ENCODE measurements around the gene PTGES.
"Not testable (repeated sequence)": the region's sequence is repeated elsewhere in the genome, so short reads cannot be mapped to it uniquely, and the experiment has no call there.

PTGES gene

DNA sequence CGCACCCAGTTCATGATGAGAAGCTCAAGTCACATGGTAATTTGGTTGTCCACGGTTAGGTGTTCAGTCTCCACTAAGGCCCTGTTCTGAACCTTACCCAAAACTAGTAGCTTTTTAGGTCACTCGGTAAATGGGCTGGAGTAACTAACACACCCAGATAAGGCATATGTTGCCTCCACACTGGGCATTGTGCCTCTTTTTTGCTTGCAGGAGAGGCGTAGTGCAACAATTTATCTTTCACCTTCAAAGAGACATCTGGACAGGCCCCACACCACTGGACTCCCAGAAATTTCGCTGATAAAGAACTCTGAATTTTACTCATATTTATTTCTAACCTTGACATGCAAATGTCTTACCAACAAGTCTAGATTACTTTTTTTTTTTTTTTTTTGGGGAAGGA, 16.8 kb upstream of the PTGES start:
- DNase-seq (ENCODE audit: low spot score), result no peak

GRCh38 chr9:129768486-129768885, 15.6 kb upstream of the PTGES start:
- DNase-seq (ENCODE audit: low spot score), result no peak

- DNase-seq (ENCODE audit: low spot score), result no peak
Measured at GRCh38 chr9:129765764-129766317, 13.0 kb upstream of the PTGES start.

DNA sequence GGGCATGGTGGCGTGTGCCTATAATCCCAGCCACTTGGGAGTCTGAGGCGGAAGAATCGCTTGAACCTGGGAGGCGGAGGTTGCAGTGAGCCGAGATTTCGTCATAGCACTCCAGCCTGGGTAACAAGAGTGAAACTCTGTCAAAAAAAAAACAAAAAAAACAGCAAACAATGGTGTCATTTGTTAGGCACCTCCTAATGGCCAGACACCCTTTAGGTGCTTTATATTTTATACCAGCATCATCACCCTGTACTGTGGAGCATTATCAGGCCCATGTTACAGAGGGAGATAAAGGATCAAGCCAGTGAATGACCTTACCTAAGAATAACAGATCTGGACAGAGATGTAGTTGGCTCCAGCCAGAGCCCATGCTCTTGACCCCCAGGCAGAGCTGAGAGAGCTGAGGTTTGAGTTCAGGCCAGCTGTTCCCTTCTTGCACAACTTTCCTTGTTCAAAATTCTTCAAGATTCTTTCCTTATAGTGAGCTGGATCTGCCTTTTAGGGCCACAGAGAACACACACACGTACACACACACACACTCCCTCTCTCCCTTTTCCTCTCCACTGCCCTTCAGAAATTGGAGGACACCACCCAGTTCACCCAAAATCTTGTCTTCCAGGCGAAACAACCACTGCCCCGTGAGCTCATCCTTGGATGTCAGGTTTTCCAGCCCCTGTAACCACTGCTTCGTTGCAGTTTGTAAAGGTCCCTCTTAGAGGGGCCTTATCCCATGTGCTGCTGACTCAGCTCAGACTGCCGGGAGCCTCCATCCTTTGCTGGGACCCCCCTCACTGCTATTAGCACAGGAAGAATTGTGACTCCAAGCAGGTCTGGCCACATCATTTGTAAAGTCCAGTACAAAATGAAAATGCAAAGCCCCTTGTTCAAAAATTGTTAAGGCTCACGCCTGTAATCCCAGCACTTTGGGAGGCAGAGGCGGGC, 10.4 kb upstream of the PTGES start:
- DNase-seq (ENCODE audit: low spot score), result peak; percentile 58

GRCh38 chr9:129762370-129762984, 9.6 kb upstream of the PTGES start:
- DNase-seq (ENCODE audit: low spot score), result peak; percentile 75

DNA sequence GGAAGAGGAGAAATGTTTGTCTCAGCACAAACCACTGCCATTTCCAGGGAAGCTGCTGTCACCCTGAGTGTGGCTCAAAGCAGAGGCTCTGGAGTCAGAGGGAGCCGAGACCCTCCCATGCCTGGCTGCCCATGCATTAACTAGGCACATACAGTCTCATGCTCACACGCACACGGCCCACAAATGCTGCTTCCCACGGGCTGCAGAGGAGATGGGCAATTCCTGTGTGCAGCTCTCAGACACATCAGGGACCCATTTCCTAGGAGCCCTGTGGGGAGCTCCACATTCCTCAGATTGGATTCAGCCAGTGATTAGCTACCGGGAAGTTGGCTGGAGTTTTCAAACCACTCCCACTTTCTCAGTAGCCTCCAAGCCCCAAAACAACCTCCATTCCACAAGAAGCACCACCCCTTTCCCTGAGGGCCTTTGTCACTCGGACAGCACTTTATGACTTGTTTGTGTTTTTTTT, 9.1 kb upstream of the PTGES start:
- DNase-seq (ENCODE audit: low spot score), result peak; percentile 80

- peak; percentile 59 for DNase-seq (ENCODE audit: low spot score)
Measured at GRCh38 chr9:129761293-129761900, 8.6 kb upstream of the PTGES start.

DNA sequence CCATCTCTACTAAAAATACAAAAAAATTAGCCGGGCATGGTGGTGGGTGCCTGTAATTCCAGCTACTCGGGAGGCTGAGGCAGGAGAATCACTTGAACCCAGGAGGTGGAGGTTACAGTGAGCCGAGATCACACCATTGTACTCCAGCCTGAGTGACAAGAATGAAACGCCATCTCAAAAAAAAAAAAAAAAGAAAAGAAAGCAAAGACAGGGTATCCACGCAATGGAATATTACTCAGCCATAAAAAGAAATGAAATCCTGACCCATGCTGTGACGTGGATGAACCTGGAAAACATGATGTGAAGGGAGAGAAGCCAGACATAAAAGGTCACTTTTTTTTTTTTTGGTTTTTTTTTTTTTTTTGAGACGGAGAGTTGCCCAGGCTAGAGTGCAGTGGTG, 7.9 kb upstream of the PTGES start:
- DNase-seq (ENCODE audit: low spot score), result not testable (repeated sequence)

DNA sequence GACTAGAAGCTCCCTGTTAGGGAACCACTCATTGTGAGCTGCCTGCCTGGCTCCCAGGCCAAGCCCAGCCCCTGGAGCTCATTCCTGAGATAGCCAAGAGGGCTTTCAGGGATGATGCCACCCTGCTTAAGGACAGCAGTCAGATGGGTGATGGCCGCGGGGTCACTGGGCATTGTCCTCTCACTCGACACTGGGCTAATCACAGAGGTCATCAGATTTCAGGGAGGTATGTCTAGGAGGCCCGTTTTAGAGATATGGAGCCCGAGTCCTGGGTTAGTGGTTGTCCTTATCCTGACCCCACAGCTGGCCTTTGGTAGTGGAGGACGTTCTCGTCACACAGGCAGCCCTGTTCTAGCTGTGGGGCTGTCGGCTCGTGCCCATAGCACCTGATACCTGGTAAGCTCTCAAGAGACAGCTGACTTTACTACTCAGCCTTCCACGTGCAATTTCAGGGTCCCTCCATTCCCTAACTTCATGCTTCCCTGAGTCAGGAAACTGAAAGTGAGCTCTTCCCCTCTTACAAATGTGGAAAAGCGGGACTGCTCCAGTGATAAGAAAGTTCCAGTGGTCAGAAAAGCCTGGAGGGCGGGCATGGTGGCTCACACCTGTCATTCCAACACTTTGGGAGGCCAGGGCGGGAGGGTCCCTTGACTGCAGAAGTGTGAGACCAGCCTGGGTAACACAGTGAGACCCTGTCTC, 7.1 kb upstream of the PTGES start:
- no peak for DNase-seq (ENCODE audit: low spot score)

DNA sequence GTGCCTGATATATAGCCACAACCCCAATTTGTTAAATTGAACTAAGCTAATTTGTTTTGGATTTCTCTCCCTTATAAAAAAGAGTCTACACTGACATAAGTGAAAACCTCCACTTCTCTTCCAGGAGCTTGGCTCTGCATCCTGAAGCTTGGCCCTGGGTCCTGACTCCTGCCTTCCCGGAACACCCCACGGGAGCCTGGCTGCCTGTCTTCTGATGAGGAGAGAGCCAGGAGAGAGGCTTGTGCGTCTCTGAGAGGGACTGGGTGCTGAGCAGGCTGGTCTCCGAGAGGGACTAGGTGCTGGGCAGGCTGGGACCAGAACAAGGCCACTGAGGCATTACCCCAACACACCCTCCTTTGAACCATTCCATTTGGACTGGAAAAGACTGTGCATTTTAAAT, 6.5 kb upstream of the PTGES start:
- no peak for DNase-seq (ENCODE audit: low spot score)

GRCh38 chr9:129757045-129757444, 4.2 kb upstream of the PTGES start:
- DNase-seq (ENCODE audit: low spot score), result no peak

GRCh38 chr9:129756191-129756590, 3.3 kb upstream of the PTGES start:
- no peak for DNase-seq (ENCODE audit: low spot score)

- DNase-seq (ENCODE audit: low spot score), result no peak
Measured at GRCh38 chr9:129755151-129755550, 2.3 kb upstream of the PTGES start.

GRCh38 chr9:129751841-129752801, 721 bp downstream of the PTGES start:
- DNase-seq (ENCODE audit: low spot score), result no peak

GRCh38 chr9:129750013-129750638, 2.7 kb downstream of the PTGES start:
- peak; percentile 56 for DNase-seq (ENCODE audit: low spot score)

GRCh38 chr9:129749575-129749974, 3.3 kb downstream of the PTGES start:
- DNase-seq (ENCODE audit: low spot score), result no peak

GRCh38 chr9:129749052-129749451, 3.8 kb downstream of the PTGES start:
- not testable (repeated sequence) for DNase-seq (ENCODE audit: low spot score)

DNA sequence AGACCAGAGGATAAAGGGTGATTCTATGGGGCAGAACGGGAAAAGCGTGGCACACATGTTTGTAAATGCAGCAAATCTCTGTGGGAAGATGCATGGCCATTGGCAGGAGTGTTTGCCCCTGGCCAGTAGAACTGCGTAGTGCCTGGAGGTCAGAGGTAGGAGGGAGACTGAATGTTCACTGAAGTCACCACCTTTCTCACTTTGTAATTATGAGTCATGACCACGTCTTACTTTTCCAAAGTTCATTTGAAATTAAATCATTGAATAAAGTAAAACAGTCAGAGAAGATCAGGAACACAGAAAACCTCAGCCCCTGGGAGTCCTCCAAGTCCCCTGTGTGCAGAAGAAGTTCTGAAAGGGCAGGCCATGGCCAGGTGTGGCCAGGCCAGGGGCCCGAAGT, 4.6 kb downstream of the PTGES start:
- no peak for DNase-seq (ENCODE audit: low spot score)

GRCh38 chr9:129746092-129746777, 6.6 kb downstream of the PTGES start:
- DNase-seq (ENCODE audit: low spot score), result no peak

DNA sequence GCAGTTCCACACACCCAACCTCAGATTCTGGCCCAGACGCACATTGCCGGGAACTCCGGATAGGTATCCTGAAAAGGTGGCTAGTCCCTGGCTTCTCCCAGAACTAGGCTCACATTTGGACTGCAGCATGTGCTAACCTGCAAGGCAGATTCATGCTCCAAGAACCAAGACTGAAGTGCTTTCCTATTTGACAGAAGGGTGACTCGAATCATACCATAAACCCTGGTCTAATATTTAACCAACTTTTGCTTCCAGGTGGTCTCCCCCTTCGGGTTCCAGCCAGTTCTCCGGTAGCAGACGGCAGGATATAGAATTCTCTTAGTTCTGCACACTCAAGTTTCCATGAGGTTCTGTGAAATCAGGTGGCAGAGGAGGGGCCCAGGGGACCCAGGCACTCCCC, 7.6 kb downstream of the PTGES start:
- no peak for DNase-seq (ENCODE audit: low spot score)
